Lung (tissue), 12 donors: ENCODE measurements around the gene TSN. TPM values are rescaled to one million over a fixed set of nuclear protein-coding genes. Genes with fewer than 3 reads are reported as not detected.

Experiments used
- ATAC-seq: fragments of 200-7000 bp; cut with Tn5 transposase; one replicate; pipeline ENCODE4 v1.9.1; 2020; ENCODE audit warnings: moderate number of reproducible peaks; ENCODE audit not compliant: insufficient read depth, low FRiP score
- DNase-seq, 3 donors: peaks; one replicate each; pipeline ENCODE4 v3.0.0-alpha.2; 2013 to 2017
- H3K27ac ChIP-seq, 2 donors: one replicate each; pipeline ENCODE4 v1.5.1; 2013; ENCODE audit warnings: mild to moderate bottlenecking in 2 of 2, moderate library complexity in 2 of 2, control low read depth in 1 of 2, inconsistent platforms in 1 of 2, low read depth in 1 of 2, low read length in 1 of 2
- H3K27me3 ChIP-seq, 3 donors: one replicate each; pipeline ENCODE4 v1.5.1; 2013; ENCODE audit warnings: low read length in 2 of 3; ENCODE audit not compliant: control insufficient read depth in 3 of 3, insufficient read depth in 3 of 3
- H3K36me3 ChIP-seq, 4 donors: one replicate each; pipeline ENCODE4 v1.5.1; 2013; ENCODE audit warnings: low read length in 4 of 4, mild to moderate bottlenecking in 1 of 4, moderate library complexity in 1 of 4; ENCODE audit not compliant: control insufficient read depth in 4 of 4, insufficient read depth in 4 of 4
- H3K4me1 ChIP-seq, 5 donors: one replicate each; pipeline ENCODE4 v1.5.1; 2013; ENCODE audit warnings: low read length in 5 of 5, mild to moderate bottlenecking in 2 of 5, moderate library complexity in 1 of 5; ENCODE audit not compliant: control insufficient read depth in 5 of 5, insufficient read depth in 5 of 5
- H3K4me3 ChIP-seq: one replicate; pipeline ENCODE4 v1.5.1; 2013; ENCODE audit warnings: mild to moderate bottlenecking, control low read depth, moderate library complexity
- H3K9ac ChIP-seq, 2 donors: one replicate each; pipeline ENCODE4 v1.5.1; 2013; ENCODE audit warnings: low read length in 2 of 2, control low read depth in 1 of 2; ENCODE audit not compliant: insufficient read depth in 1 of 2
- H3K9me3 ChIP-seq, 4 donors: one replicate each; pipeline ENCODE4 v1.5.1; 2013; ENCODE audit warnings: low read length in 3 of 4, mild to moderate bottlenecking in 1 of 4, moderate library complexity in 1 of 4; ENCODE audit not compliant: control insufficient read depth in 4 of 4, insufficient read depth in 3 of 4
- WGBS, 2 donors: extraction: QIAGEN DNeasy Blood & Tissue Kit; methylation state at CpG; one replicate each; pipeline ENCODE4 v1.1.7; 2013; 5-methylcytosine and 5-hydroxymethylcytosine counted together
- polyA plus RNA-seq, 2 donors: library from polyadenylated mRNA; stranded (reverse); fragments of 200-250 nt; gene quantifications; one replicate each; pipeline ENCODE4 v1.2.1, GENCODE V29; 2013
- total RNA-seq, 2 donors: library from RNA; depleted of rRNA in 1 of 2; stranded (reverse); fragments of >200 nt in 1 of 2; gene quantifications; one replicate each; pipeline ENCODE4 v1.2.1, GENCODE V29; 2014 to 2021
- TF ChIP-seq, protein P1 (sequence below): IDR thresholded peaks from 2 replicates; pipeline ENCODE4 v1.5.1; 2012; ENCODE audit warnings: mild to moderate bottlenecking; ENCODE audit errors: control extremely low read depth, extremely low read depth
- donor health status: control.
- donor health status: control.
- donor health status: Bipolar disorder and iron deficiency.
- donor health status: healthy.
- donor health status: DM: yes; HTN: yes; CAD: no.

The TSN gene
- total and polyA plus RNA-seq, 4 donors: 20.5 to 53.8 (median 39.1) TPM

- DNase-seq: no peak
- no peak overlapping the region for H3K4me3 ChIP-seq
- no peaks in the 10 kb centered on the region for H3K4me1 ChIP-seq
- H3K36me3 ChIP-seq: no peaks in the 10 kb centered on the region
- WGBS, 2 donors: 41 to 74% methylated on average over 2 of the region's 2 CpGs
- TF ChIP-seq, protein P1, sequence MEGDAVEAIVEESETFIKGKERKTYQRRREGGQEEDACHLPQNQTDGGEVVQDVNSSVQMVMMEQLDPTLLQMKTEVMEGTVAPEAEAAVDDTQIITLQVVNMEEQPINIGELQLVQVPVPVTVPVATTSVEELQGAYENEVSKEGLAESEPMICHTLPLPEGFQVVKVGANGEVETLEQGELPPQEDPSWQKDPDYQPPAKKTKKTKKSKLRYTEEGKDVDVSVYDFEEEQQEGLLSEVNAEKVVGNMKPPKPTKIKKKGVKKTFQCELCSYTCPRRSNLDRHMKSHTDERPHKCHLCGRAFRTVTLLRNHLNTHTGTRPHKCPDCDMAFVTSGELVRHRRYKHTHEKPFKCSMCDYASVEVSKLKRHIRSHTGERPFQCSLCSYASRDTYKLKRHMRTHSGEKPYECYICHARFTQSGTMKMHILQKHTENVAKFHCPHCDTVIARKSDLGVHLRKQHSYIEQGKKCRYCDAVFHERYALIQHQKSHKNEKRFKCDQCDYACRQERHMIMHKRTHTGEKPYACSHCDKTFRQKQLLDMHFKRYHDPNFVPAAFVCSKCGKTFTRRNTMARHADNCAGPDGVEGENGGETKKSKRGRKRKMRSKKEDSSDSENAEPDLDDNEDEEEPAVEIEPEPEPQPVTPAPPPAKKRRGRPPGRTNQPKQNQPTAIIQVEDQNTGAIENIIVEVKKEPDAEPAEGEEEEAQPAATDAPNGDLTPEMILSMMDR: no peak
- H3K9ac ChIP-seq: no peak overlapping the region
- peaks cover 0 to 6% (median 2%) of the 10 kb centered on the region in 3 donors for H3K27me3 ChIP-seq
- no peak for ATAC-seq
- peaks cover 0 to under 1% (median 0%) of the 10 kb centered on the region in 4 donors for H3K9me3 ChIP-seq
- no peak overlapping the region for H3K27ac ChIP-seq
Measured at GRCh38 chr2:121783180-121783579, 27.7 kb downstream of the TSN start.

GRCh38 chr2:121788685-121789084 is 33.2 kb downstream of the TSN start:
- WGBS, 2 donors: 99 to 100% methylated on average over 1 of the region's 1 CpG
- peaks cover 0 to 6% (median 2%) of the 10 kb centered on the region in 4 donors for H3K9me3 ChIP-seq
- peaks cover 0 to 6% (median 0%) of the 10 kb centered on the region in 3 donors for H3K27me3 ChIP-seq
- H3K36me3 ChIP-seq: no peaks in the 10 kb centered on the region
- DNase-seq (no peak), ATAC-seq (no peak)
- H3K9ac ChIP-seq: no peak overlapping the region
- H3K4me1 ChIP-seq: no peaks in the 10 kb centered on the region
- H3K27ac ChIP-seq: no peak overlapping the region
- H3K4me3 ChIP-seq: no peak overlapping the region
- TF ChIP-seq, protein P1: no peak

GRCh38 chr2:121790276-121790956 is 35.0 kb downstream of the TSN start:
- WGBS, 2 donors: 83 to 87% methylated on average over 5 of the region's 5 CpGs
- no peak overlapping the region for H3K9ac ChIP-seq

More at GRCh38 chr2:121790276-121790956, 35.0 kb downstream of the TSN start:
- H3K27me3 ChIP-seq: peaks cover 0 to 6% (median 0%) of the 10 kb centered on the region in 3 donors
- DNase-seq (no peak), ATAC-seq (no peak)
- TF ChIP-seq, protein P1: no peak
- H3K9me3 ChIP-seq: peaks cover 0 to 6% (median 2%) of the 10 kb centered on the region in 4 donors
- no peaks in the 10 kb centered on the region for H3K4me1 ChIP-seq
- no peaks in the 10 kb centered on the region for H3K36me3 ChIP-seq
- no peak overlapping the region for H3K4me3 ChIP-seq
- no peak overlapping the region for H3K27ac ChIP-seq
